ENCODE data around the gene ABHD6. TPM values are rescaled to one million over a fixed set of nuclear protein-coding genes. Genes with fewer than 3 reads are reported as not detected.
"Not testable (repeated sequence)": the region's sequence is repeated elsewhere in the genome, so short reads cannot be mapped to it uniquely, and the experiment has no call there.

The ABHD6 gene
- total RNA-seq, 1 donor from 2014 or later, result 6.1 TPM

GRCh38 chr3:58337190-58337589, 99.6 kb downstream of the ABHD6 start:
- DNase-seq (ENCODE audit: low read depth), result no peak

- not testable (repeated sequence) for DNase-seq (ENCODE audit: low read depth)
Measured at GRCh38 chr3:58339146-58339545, 101.6 kb downstream of the ABHD6 start.

GRCh38 chr3:58340594-58341244, 103.1 kb downstream of the ABHD6 start:
- DNase-seq (ENCODE audit: low read depth), result no peak

GRCh38 chr3:58341376-58341775, 103.8 kb downstream of the ABHD6 start:
- DNase-seq (ENCODE audit: low read depth), result no peak

GRCh38 chr3:58342676-58343075, 105.1 kb downstream of the ABHD6 start:
- DNase-seq (ENCODE audit: low read depth), result no peak

Other genes with a start within 250 kb of the ABHD6 start
- gene FLNB, start 229.4 kb upstream of the ABHD6 start, total RNA-seq, result 4.4 and 7.8 TPM in 2 replicates
- not detected in 2 replicates for gene DNASE1L3, start 26.8 kb upstream of the ABHD6 start, total RNA-seq
- 13.3 and 16.0 TPM in 2 replicates for gene RPP14, start 68.5 kb downstream of the ABHD6 start, total RNA-seq
- 14.5 and 18.5 TPM in 2 replicates for gene HTD2, start 68.7 kb downstream of the ABHD6 start, total RNA-seq
- 21.9 and 23.2 TPM in 2 replicates for gene PXK, start 95.1 kb downstream of the ABHD6 start, total RNA-seq
- 196 and 319 TPM in 2 replicates for gene PDHB, start 196.0 kb downstream of the ABHD6 start, total RNA-seq

All from myocyte (in vitro differentiated cells).